Neural cell (in vitro differentiated cells): ENCODE data around the gene TCF15. TPM values are rescaled to one million over a fixed set of nuclear protein-coding genes. Genes with fewer than 3 reads are reported as not detected.
A peak's percentile ranks its signal among the peaks of the same experiment; 100 is the strongest.

Experiments used
- H2AFZ ChIP-seq: fragments of 200-600, 300-800 bp; sonication (generic), shearing (Covaris generic); 2 replicates; pipeline ENCODE4 v1.6.0; 2014; ENCODE audit warnings: low read depth, mild to moderate bottlenecking, antibody characterized with exemption, low read length, moderate library complexity
- H3F3A ChIP-seq: fragments of 200-600 bp; shearing (Covaris generic); 2 replicates; pipeline ENCODE4 v1.6.1; 2016; ENCODE audit warnings: mild to moderate bottlenecking, moderate library complexity, mixed read lengths, antibody characterized with exemption, low read length; ENCODE audit not compliant: insufficient read depth, poor library complexity, severe bottlenecking
- H3K27ac ChIP-seq: fragments of 200-600, 300-800 bp; sonication (generic), shearing (Covaris generic); 2 replicates; pipeline ENCODE4 v1.5.1; 2014; ENCODE audit warnings: mild to moderate bottlenecking, low read length, moderate library complexity
- H3K27me3 ChIP-seq: fragments of 300-800, 200-600 bp; sonication (generic), shearing (Covaris generic); 2 replicates; pipeline ENCODE4 v1.6.0; 2014; ENCODE audit warnings: mild to moderate bottlenecking, low read depth, low read length, moderate library complexity; ENCODE audit not compliant: insufficient read depth
- H3K36me3 ChIP-seq: fragments of 300-800, 200-600 bp; sonication (generic), shearing (Covaris generic); 2 replicates; pipeline ENCODE4 v1.5.1; 2014; ENCODE audit warnings: mild to moderate bottlenecking, antibody characterized with exemption, low read length, moderate library complexity; ENCODE audit not compliant: insufficient read depth
- H3K4me2 ChIP-seq: fragments of 300-800, 200-600 bp; sonication (generic), shearing (Covaris generic); 2 replicates; pipeline ENCODE4 v1.6.0; 2014; ENCODE audit warnings: mild to moderate bottlenecking, low read length
- H3K4me3 ChIP-seq: fragments of 300-800, 200-600 bp; sonication (generic), shearing (Covaris generic); 2 replicates; pipeline ENCODE4 v1.5.1; 2014; ENCODE audit warnings: mild to moderate bottlenecking, low read length, moderate library complexity
- H3K79me2 ChIP-seq: fragments of 200-600 bp; shearing (Covaris generic); replicated peaks from 2 replicates; pipeline ENCODE4 v1.6.0; 2014; ENCODE audit warnings: mild to moderate bottlenecking, low read length, moderate library complexity; ENCODE audit not compliant: insufficient read depth
- H3K9ac ChIP-seq: fragments of 300-800, 200-600 bp; sonication (generic), shearing (Covaris generic); 2 replicates; pipeline ENCODE4 v1.6.1; 2016; ENCODE audit warnings: mild to moderate bottlenecking, low read length, mixed read lengths
- H3K9me2 ChIP-seq: fragments of 200-600 bp; shearing (Covaris generic); 2 replicates; pipeline ENCODE4 v1.6.1; 2016; ENCODE audit warnings: mild to moderate bottlenecking, low read length, mixed read lengths; ENCODE audit not compliant: insufficient read depth
- H3K9me3 ChIP-seq: fragments of 200-600, 300-800 bp; sonication (generic), shearing (Covaris generic); 2 replicates; pipeline ENCODE4 v1.6.1; 2016; ENCODE audit warnings: mild to moderate bottlenecking, mixed run types, low read length, moderate library complexity, mixed read lengths
- H4K20me1 ChIP-seq: fragments of 200-600 bp; shearing (Covaris generic); 2 replicates; pipeline ENCODE4 v1.6.1; 2016; ENCODE audit warnings: mild to moderate bottlenecking, mixed run types; ENCODE audit not compliant: insufficient read depth
- EP300 ChIP-seq: fragments of 450-650 bp; conservative IDR thresholded peaks from 2 replicates; pipeline ENCODE4 v1.6.1; 2014; ENCODE audit warnings: antibody characterized with exemption, mild to moderate bottlenecking, moderate library complexity; ENCODE audit not compliant: poor library complexity, severe bottlenecking
- EZH2 ChIP-seq: fragments of 200-600, 300-800 bp; shearing (Covaris generic), sonication (generic); IDR thresholded peaks from 2 replicates; pipeline ENCODE4 v1.6.1; 2014; ENCODE audit warnings: antibody characterized with exemption, low read length, borderline replicate concordance, mild to moderate bottlenecking; ENCODE audit not compliant: insufficient read depth, poor library complexity, severe bottlenecking
- MXI1 ChIP-seq: fragments of 450-650 bp; conservative IDR thresholded peaks from 2 replicates; pipeline ENCODE4 v1.6.1; 2014; ENCODE audit warnings: antibody characterized with exemption, mild to moderate bottlenecking; ENCODE audit not compliant: poor library complexity, severe bottlenecking
- POLR2AphosphoS5 ChIP-seq: IDR thresholded peaks from 2 replicates; pipeline ENCODE4 v1.6.1; 2012
- RAD21 ChIP-seq: fragments of 450-650 bp; conservative IDR thresholded peaks from 2 replicates; pipeline ENCODE4 v1.6.1; 2014; ENCODE audit warnings: antibody characterized with exemption, mild to moderate bottlenecking, moderate library complexity
- SMC3 ChIP-seq: fragments of 450-650 bp; conservative IDR thresholded peaks from 2 replicates; pipeline ENCODE4 v1.6.1; 2014; ENCODE audit warnings: antibody characterized with exemption, mild to moderate bottlenecking, moderate library complexity; ENCODE audit not compliant: poor library complexity
- TAF1 ChIP-seq: IDR thresholded peaks from 2 replicates; pipeline ENCODE4 v1.6.1; 2012; ENCODE audit warnings: low read depth
- polyA minus RNA-seq: library from RNA; depleted of rRNA, polyadenylated mRNA; stranded (reverse); fragments of >200 nt; gene quantifications from 2 replicates; pipeline ENCODE4 v1.2.3, GENCODE V29; 2014
- polyA plus RNA-seq: library from polyadenylated mRNA; depleted of rRNA; stranded (reverse); fragments of >200 nt; gene quantifications from 2 replicates; pipeline ENCODE4 v1.2.3, GENCODE V29; 2014
- TF ChIP-seq, protein P1 (sequence below): fragments of 450-650 bp; IDR thresholded peaks from 2 replicates; pipeline ENCODE4 v1.5.1; 2014; ENCODE audit warnings: antibody characterized with exemption, mild to moderate bottlenecking, moderate library complexity; ENCODE audit not compliant: poor library complexity, severe bottlenecking
- TF ChIP-seq, protein P2 (sequence below): IDR thresholded peaks from 2 replicates; pipeline ENCODE4 v1.6.1; 2012; ENCODE audit warnings: borderline replicate concordance

The TCF15 gene, protein sequence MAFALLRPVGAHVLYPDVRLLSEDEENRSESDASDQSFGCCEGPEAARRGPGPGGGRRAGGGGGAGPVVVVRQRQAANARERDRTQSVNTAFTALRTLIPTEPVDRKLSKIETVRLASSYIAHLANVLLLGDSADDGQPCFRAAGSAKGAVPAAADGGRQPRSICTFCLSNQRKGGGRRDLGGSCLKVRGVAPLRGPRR
- 0.24 TPM in 1 of 2 replicates, not detected in the other for polyA plus RNA-seq
- polyA minus RNA-seq: not detected in 2 replicates

DNA sequence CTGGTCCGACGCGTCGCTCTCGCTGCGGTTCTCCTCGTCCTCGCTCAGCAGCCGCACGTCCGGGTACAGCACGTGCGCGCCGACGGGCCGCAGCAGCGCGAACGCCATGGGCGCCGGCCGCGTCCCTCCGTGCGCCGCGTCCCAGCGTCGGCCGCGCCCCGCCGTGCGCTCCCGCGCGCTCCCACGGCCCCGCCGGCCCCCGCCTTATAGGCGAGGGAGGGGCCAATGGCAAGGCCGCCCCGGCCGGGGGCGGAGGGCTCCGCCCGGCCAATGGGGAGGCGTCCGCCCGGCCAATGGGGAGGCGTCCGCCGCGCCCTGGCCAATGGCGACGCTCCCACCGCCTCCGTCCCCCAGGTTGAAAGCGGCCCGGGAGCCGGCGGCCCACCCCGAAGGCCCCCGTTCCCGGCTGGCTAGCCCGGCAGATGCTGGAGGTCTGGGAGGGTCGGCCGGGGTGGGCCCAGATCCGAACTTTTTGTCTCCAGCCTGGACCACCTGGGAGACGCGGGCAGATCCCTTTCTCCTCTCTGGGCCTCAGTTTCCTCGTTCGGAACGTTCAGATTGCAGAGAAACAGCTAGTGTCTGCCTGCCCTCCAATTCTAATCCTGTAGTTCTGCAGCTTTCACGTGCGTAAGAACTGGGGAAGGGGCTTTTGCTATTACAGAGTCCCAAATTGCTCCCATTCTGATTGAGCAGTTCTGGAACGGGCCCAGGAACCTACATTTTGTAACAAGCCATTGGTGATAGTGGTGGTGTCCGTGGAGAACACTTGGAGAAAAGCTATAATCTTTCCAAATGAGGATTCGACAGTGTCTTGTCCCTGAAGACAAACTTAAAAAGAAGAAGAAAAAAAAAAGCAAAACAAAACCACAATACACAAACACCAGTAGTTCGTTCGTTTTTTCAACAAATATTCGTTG is at the start of gene TCF15:
TCF15 (minus strand) TSS at position 180 of the 917 bp plus-strand sequence; CDS start at position 108, 72 bp downstream.
- TF ChIP-seq, protein P1, sequence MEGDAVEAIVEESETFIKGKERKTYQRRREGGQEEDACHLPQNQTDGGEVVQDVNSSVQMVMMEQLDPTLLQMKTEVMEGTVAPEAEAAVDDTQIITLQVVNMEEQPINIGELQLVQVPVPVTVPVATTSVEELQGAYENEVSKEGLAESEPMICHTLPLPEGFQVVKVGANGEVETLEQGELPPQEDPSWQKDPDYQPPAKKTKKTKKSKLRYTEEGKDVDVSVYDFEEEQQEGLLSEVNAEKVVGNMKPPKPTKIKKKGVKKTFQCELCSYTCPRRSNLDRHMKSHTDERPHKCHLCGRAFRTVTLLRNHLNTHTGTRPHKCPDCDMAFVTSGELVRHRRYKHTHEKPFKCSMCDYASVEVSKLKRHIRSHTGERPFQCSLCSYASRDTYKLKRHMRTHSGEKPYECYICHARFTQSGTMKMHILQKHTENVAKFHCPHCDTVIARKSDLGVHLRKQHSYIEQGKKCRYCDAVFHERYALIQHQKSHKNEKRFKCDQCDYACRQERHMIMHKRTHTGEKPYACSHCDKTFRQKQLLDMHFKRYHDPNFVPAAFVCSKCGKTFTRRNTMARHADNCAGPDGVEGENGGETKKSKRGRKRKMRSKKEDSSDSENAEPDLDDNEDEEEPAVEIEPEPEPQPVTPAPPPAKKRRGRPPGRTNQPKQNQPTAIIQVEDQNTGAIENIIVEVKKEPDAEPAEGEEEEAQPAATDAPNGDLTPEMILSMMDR: no peak
- peak; percentile 22 for TF ChIP-seq TAF1
- no peak for TF ChIP-seq MXI1
- no peak for TF ChIP-seq EZH2
- TF ChIP-seq, protein P2, sequence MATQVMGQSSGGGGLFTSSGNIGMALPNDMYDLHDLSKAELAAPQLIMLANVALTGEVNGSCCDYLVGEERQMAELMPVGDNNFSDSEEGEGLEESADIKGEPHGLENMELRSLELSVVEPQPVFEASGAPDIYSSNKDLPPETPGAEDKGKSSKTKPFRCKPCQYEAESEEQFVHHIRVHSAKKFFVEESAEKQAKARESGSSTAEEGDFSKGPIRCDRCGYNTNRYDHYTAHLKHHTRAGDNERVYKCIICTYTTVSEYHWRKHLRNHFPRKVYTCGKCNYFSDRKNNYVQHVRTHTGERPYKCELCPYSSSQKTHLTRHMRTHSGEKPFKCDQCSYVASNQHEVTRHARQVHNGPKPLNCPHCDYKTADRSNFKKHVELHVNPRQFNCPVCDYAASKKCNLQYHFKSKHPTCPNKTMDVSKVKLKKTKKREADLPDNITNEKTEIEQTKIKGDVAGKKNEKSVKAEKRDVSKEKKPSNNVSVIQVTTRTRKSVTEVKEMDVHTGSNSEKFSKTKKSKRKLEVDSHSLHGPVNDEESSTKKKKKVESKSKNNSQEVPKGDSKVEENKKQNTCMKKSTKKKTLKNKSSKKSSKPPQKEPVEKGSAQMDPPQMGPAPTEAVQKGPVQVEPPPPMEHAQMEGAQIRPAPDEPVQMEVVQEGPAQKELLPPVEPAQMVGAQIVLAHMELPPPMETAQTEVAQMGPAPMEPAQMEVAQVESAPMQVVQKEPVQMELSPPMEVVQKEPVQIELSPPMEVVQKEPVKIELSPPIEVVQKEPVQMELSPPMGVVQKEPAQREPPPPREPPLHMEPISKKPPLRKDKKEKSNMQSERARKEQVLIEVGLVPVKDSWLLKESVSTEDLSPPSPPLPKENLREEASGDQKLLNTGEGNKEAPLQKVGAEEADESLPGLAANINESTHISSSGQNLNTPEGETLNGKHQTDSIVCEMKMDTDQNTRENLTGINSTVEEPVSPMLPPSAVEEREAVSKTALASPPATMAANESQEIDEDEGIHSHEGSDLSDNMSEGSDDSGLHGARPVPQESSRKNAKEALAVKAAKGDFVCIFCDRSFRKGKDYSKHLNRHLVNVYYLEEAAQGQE: no peak
- TF ChIP-seq RAD21: no peak
- Histone ChIP-seq H3K4me3 (peak within 1 kb of the TSS; percentile 53), H3K9me3 (no peaks in the 10 kb centered on the region), H3K79me2 (no peaks in the 10 kb centered on the region), H3K9ac (no peak within 1 kb of the TSS), H2AFZ (no peak within 1 kb of the TSS), H3K27me3 (peaks cover 49% of the 10 kb centered on the region), H3F3A (no peaks in the 10 kb centered on the region), H3K4me2 (no peak within 1 kb of the TSS), H4K20me1 (no peaks in the 10 kb centered on the region), H3K27ac (no peak within 1 kb of the TSS), H3K9me2 (no peaks in the 10 kb centered on the region), H3K36me3 (no peaks in the 10 kb centered on the region)

DNA sequence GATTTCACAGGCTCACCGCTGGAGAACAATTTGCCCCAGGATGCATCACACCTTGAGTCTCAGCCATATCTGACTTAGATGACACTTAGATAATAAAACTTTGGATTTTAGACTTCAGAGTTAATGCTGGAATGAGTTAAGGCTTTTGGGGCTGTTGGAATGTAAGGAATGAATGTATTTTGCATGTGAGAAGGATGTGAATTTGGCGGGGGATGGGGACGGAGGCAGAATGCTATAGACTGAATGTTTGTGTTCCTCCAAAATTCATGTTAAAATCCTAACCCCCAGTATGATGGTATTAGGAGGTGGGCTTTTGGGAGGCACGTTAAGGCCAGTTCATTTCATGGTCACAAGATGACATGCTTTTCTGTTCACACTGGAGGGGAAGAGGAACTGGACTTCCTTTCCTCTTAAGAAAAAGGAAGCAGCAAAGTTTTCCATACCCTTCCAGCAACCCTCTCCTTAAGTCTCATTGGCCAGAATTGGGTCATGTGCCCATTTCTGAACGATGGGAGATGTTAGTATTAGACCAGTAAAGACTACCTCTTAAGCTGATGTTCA is 48.7 kb upstream of the TCF15 start:
- TF ChIP-seq SMC3: no peak
- no peak for TF ChIP-seq POLR2AphosphoS5
- TF ChIP-seq, protein P2: no peak
- TF ChIP-seq RAD21: no peak
- no peak for TF ChIP-seq TAF1
- TF ChIP-seq EP300: no peak
- TF ChIP-seq, protein P1: no peak
- TF ChIP-seq MXI1: no peak
- no peak for TF ChIP-seq EZH2
- no peak overlapping the region for H3K27ac ChIP-seq

More for the DNA sequence above, 48.7 kb upstream of the TCF15 start:
- Histone ChIP-seq H3K9me3 (no peaks in the 10 kb centered on the region), H3K9me2 (no peaks in the 10 kb centered on the region), H3K4me3 (no peak overlapping the region), H3K27me3 (peaks cover 6% of the 10 kb centered on the region), H3K36me3 (no peaks in the 10 kb centered on the region), H3F3A (no peaks in the 10 kb centered on the region), H3K9ac (no peak overlapping the region), H2AFZ (no peak overlapping the region), H4K20me1 (no peaks in the 10 kb centered on the region), H3K79me2 (no peaks in the 10 kb centered on the region), H3K4me2 (no peak overlapping the region)
